NCI-H748 treated with DMSO at 0.1 percent for 48 hours (cell line): ENCODE data around the gene FGD3.
"Not testable (repeated sequence)": the region's sequence is repeated elsewhere in the genome, so short reads cannot be mapped to it uniquely, and the experiment has no call there.

Source experiments
- DNase-seq: peaks from one replicate; lab custom pipeline; 2025; lab: John Stamatoyannopoulos, UW

Gene FGD3

DNA sequence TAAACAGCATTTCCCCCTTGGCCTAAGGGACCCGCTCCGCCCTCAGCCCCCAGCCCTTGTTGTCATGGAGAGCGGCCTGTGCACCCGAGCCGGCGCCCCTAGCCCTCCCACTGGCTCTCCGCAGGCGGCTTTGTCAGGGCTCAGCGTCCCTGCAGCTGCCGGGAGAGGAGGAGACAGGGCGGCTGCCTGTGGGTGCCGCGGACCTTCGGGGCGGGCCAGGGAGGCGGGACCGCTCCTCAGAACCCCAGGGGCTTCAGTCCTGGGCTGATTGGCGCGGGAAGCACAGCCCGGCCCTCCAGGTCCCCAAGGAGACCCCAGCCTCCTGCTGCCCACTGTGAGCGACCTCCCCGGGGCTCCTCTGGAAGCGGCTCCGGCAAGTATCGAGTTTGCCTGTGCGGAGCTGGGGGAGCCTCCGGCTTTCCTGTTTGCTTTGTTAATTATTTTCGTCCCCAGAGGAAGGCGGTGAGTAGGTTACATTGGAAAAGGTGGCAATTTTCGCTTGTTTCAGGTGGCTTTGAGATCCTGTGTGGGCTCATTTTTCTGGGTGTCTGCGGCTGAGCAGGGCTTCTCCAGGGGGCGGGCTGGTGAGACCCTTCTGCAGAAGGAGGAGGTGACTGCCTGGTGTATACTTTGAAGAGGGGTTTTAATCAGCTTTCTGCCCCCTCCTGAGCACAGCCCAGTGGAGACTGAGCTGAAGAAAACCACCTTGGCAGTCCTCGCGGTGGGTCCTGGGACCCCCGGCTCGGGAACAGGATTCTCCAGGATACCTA lies at the start of gene FGD3:
TSS of gene FGD3 (plus strand) at position 256 of the 770 bp plus-strand sequence. CDS start 28,734 bp downstream, outside the sequence.
- DNase-seq, result peak; percentile 37

DNA sequence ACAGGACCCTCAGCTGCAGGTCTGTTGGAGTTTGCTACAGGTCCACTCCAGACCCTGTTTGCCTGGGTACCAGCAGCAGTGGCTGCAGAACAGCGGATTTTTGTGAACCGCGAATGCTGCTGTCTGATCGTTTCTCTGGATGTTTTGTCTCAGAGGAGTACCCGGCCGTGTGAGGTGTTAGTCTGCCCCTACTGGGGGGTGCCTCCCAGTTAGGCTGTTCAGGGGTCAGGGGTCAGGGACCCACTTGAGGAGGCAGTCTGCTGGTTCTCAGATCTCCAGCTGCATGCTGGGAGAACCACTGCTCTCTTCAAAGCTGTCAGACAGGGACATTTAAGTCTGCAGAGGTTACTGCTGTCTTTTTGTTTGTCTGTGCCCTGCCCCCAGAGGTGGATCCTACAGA lies 42.2 kb upstream of the FGD3 start:
- not testable (repeated sequence) for DNase-seq

DNA sequence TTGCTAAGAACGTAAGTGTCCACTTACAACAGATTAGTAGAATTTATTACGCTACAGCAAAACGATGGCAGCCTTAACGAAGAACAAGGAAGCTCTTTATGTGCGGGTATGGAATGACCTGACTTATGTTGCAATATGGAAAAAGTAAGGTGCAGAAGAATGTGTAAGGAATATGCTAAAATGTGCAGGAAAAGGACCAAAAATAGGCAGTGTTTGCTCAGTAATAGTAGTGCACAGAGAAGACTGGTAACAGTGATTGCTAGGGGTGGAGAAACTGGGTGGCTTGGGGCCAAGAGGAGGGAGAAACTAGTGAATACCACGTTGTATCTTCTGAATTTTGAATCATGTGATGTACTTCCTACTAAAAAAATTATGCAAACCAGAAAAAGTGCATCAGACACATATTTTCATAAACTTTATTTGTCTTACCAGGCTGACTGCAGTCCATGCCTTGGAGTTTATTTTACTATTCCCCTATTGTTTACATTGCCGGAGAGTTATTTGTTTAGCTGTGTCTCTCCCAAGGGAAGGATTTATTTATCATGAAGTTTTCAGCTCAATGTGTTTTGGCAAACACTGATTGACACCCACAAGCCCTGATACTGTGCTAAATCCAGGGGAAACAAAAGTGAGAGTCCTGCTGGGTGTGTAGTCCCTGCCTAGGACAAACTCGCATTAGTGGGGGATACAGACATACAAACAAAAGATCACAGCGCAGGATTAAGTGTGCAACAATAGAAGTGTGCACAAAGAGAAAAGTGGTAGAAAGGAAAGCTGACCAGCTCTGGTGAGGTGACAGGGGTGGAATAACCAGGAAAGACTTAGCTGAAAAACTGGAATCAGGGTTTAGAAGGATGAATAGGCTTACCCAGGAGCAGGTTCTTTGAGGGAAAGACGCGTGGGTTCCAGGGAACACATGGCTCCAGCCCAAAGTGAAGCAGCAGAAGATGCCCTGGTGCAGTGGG lies 35.5 kb upstream of the FGD3 start:
- DNase-seq, result peak; percentile 43

- no peak for DNase-seq
These were observed 30.0 kb upstream of the FGD3 start for GRCh38 chr9:92917176-92917800.

DNA sequence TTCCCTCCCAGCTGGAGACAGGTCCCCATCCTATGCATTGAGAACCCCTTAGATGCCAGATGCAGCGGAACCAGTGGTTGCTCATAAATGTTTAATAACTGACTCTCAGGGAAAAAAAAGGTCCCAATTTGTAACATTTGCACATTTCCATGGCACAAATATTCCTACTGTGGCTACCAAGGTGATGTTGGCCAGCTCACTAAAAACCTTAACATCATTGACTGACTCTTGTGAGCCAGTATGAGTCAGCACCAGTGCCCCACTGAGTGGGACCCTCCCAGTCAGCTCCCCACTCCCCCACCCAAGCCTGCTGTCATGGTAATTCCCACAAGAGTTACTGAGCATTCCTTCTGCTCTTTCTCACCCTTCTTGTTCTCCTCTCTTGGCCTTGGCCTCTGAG lies 26.9 kb upstream of the FGD3 start:
- no peak for DNase-seq

DNA sequence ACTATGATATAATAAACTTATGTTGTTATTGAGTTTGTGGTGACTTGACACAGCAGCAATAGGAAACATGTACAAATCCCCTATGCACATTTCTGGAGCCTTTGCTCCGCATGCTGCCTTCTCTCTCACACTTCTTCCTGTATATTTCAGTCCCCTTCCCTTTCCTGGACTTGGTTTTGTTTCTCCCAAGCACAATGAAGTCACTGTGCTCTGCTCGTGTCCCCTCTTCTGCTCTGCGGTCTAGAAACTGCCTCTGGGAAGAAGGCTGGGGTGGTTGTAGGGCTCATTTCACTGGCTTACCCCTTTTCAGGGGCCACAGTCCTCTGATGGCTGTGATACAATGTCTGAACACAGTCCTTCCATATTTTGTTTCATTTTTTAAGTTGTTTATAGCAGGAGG lies 15.7 kb upstream of the FGD3 start:
- DNase-seq, result no peak

DNA sequence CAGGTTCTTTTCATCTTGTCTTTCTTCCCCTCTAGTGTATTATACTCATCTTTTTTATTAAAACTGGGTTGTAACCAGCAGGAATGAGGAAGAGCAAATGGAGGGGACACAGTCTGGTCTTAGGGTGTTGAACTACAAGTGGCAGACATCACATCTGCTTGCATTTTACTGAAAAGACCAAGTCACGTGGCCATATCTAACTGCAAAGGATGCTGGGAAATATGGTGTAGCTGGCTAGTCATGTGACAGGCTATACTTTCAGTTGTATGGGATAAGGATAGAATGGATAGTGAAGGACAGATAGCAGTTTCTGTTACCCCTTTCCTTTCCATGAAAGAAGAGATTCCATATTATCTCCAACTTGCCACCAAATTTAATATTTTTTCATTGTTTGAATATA lies 13.0 kb upstream of the FGD3 start:
- no peak for DNase-seq

DNA sequence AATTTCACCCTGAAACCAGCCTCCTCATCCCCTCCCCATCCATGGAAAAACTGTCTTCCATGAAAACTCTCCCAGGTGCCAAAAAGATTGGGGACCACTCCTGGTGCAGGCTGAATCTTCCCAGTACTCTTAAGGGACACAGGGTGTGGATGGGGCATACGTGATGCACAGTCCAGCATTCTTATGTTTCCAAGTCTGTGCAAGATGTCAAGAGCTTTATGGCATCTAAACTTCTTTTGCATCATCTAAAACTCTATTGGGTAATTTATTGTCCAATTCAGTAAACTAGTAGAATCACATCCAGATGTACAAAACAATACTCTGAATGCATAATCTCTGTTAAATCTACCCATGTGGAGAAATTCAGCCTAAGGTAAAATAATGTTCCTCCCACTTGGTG lies 9.3 kb upstream of the FGD3 start:
- no peak for DNase-seq

- DNase-seq, result no peak
These were observed 5.5 kb upstream of the FGD3 start for GRCh38 chr9:92941861-92942260.

DNA sequence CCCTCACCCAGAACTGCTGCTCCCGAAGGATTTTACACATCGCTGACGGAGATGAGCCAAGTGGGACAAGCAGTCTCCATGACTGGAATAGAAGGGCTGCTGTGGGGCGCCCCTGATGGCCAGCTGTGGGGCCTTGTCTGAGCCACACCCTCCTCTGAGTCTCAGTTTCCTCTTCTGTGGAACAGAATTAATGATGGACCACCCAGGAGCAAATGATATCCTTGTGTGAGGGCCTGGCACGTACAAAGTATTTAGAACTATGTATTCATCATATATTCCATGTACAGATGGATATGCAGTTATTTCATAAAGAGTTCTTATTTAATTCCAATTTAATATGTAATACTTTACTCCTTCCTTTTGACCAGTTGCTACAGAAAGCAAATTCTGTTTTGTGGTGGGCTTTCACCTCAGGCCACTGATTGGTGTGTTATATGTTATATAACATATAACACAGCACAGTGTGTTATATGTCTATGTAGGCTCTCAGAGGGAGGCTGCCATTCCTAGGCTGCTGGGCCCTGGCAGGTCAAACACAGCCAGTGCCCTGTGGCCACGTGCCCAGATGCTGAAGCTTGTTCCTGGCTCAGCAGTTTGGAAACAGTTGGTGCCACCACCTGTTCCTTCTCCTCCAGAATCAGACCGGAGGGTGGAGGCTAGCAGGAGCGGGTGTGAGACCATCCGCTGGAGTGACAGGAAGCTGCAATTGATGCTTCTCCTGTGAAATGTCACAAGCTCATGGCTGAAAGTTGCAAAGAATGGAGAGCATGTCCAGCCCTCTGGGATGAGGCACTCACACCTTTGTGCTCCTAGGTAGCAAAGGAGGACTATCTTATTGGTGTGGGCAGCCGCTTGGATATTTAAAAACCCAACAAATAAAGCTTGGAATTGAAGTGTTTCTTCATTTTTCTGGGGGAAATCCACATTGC lies 4.4 kb upstream of the FGD3 start:
- DNase-seq, result no peak

GRCh38 chr9:92944921-92945320 lies 2.4 kb upstream of the FGD3 start:
- no peak for DNase-seq

DNA sequence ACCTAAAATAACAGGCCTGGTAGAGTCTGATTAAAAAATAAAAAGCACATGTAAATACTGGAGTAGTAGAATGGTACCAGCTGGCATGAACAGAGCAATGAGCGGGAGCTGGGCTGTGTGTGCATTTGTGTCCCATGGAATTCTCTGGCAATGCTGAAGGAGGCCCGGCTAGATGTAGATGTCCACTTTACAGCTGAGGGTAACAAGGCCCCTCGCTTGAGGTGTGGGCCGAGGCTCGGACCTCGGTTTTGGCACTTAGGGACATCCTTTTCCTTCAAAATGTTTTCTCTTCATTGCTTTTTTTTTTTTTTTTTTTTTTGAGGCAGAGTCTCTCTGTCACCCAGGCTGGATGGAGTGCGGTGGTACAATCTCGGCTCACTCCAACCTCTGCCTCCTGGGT lies 1.5 kb upstream of the FGD3 start:
- DNase-seq, result no peak

DNA sequence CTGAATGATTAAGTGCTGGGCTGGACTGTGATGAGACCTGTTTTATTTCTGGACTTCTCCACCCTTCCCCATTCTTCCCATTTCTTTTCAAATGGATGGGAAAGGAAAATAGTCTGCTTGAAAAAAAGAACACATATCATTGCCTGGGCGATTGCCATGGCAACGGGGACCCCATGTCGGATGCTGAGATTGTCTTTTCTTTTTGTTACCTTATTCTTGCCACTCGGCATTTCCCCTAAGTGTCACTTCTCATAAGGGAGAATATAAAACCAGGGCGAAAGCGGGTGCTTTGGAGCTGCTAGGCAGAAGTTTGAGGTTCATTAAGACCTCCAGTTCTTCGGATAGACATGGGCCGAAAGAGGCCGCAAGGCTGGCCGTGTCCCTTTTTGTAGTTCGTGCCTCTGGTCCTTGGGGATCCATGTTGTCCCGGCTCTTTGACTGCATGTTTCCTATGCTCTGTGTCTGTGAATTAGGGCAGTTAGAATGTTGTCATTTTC lies 763 bp downstream of the FGD3 start:
- no peak for DNase-seq

DNA sequence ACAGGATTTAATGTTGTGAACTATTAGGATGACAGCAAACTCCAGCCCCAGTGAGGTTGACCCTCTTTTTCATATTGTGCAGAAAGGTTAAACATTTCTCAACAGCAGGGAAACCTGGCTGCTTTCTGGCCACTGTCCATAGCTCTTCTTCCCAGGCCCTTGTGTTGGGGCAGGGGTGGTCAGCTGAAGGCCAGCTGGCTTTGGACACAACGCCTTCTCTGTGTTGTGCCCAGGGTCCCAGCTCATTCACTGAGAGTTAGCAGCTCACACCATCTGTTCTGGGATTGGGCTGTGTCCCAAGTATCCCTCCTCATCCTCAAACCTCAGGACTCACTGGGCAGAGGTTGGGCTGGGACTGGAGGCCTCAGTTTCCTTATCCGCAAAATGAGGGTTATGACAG lies 1.3 kb downstream of the FGD3 start:
- no peak for DNase-seq

GRCh38 chr9:92949266-92949982 lies 2.1 kb downstream of the FGD3 start:
- no peak for DNase-seq

DNA sequence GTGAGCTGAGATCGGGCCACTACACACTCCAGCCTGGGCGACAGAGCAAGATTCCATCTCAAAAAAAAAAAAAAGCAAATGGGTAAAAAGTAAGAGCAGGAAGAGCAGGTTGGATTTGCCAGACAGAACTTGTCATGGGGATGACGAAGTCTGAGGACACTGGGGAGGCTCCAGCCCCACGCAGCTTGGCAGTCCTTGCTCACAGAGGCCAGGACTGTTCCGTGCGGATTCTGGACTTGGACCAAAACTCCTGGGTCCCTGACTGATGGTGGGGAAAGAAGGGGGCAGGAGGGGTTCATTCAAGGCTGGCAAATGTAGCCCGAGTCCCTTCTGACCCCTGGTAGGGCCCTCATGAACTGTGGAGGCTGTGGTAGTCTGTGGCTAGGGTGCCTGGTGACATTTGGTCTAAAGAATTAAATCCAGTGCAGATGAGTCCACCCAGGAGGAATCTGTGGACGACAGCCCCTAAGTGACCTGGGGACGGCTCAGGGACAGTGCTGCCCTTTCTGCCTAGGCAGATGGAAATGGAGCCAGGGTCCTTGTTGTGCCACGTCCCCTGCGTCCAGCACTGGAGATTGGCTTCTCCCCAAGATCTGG lies 3.1 kb downstream of the FGD3 start:
- DNase-seq, result no peak

DNA sequence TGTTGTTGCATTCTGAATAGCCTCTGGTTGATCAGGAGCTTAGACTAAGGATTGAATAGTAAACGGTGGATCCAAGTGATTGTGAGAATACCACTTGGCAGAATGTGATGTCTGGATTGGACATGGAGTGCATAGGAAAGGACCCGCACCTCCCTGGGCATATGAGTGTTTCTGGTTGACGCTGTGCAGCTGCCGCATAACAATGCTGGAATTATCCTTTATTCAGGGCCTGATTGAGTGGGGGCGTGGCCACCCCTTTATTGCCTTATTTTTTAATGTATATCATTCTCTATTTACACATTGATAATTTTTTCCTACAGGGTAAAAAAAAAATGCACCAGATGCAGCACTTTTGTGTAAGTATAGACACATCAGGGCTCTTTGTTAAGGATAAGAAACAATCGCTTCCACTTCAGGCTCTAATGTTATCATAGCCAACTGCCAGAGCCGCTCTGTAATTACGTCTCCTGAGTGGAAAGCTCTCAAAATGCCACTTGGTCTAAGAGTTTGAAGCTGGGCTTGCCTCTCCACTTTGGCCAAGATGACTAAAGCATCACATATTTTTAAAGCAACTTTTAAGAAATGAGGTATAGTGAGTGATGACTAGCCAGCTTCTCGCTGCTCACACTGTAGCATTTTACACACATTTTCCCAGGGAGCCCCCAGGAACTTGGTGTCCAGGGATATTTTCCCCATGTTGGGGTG lies 5.7 kb downstream of the FGD3 start:
- peak; percentile 99 for DNase-seq

DNA sequence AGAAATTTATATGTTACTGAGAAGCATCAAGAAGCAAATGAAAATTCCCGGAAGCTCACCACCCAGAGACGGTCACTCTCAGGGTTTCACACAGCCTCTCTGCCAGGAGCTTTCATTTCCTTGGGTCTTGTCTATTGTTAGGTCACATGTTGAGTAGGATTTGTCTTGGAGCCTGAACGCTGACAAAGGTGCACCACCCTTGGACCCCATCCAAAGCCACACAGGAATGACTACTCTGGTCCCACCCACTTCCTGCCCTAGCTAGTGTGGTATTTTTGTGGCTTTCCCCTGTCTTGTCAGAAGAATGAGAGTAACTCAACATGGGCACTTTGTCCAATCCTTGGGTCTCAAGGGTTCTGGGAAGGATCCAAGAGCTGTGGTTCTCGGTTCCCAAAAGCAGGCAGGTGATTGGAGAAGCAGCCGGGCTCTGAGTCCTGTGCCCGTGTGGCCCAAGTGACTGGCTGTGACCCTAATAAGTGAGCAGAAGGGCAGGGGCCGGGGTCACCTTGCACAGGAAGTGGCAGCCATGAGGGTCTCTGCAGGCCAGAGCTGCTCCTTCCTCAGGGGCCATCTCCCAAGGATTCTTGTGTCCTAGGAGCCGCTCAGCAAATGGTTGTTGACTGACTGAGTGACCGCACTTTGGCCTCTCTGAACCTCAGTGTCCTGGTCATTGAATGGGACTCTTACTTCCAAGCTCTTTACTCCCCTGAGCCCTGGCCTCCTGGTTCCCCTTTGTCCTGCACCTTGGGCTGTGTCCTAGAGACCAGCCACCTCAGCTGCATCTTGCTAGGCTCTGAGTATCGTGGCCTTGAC lies 6.9 kb downstream of the FGD3 start:
- peak; percentile 79 for DNase-seq

GRCh38 chr9:92954886-92955285 lies 7.6 kb downstream of the FGD3 start:
- no peak for DNase-seq
